AG09309 (cell line): ENCODE data around the gene KCTD20.

ENCODE experiments used
- DNase-seq: peaks from one replicate; pipeline ENCODE4 v3.0.0-alpha.2; 2010; ENCODE audit warnings: low read depth
- H3K4me3 ChIP-seq: 2 replicates; pipeline ENCODE4 v1.5.1; 2011; ENCODE audit warnings: mild to moderate bottlenecking, low read depth, low read length, moderate library complexity; ENCODE audit not compliant: control insufficient read depth
- TF ChIP-seq, protein P1 (sequence below): IDR thresholded peaks from 2 replicates; pipeline ENCODE4 v1.5.1; 2011; ENCODE audit warnings: mild to moderate bottlenecking, low read depth, low read length, inconsistent platforms; ENCODE audit not compliant: insufficient read depth, control insufficient read depth; ENCODE audit errors: missing control alignments

Gene KCTD20

DNA sequence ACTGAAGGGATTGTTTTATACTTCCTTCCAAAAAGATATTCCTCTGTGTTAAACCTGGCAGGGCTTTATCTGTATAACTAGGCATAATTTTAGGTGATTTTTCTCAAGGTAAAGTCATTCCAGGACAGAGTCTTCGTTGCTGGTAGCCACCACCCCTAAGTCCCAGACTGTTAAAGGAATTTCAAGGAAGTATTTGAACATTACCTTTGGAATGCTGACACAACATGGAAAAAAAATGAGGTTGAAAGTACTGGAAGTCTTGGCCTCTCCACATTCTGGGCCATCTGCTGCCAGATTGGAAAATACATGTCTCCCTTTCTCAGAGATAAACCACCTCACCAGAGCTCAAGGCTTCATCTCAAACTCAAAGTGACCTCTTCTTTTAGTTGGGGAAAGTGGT lies 28.3 kb upstream of the KCTD20 start:
- no peak for DNase-seq
- TF ChIP-seq, protein P1, sequence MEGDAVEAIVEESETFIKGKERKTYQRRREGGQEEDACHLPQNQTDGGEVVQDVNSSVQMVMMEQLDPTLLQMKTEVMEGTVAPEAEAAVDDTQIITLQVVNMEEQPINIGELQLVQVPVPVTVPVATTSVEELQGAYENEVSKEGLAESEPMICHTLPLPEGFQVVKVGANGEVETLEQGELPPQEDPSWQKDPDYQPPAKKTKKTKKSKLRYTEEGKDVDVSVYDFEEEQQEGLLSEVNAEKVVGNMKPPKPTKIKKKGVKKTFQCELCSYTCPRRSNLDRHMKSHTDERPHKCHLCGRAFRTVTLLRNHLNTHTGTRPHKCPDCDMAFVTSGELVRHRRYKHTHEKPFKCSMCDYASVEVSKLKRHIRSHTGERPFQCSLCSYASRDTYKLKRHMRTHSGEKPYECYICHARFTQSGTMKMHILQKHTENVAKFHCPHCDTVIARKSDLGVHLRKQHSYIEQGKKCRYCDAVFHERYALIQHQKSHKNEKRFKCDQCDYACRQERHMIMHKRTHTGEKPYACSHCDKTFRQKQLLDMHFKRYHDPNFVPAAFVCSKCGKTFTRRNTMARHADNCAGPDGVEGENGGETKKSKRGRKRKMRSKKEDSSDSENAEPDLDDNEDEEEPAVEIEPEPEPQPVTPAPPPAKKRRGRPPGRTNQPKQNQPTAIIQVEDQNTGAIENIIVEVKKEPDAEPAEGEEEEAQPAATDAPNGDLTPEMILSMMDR, result no peak
- H3K4me3 ChIP-seq, result no peak overlapping the region

- H3K4me3 ChIP-seq, result no peak overlapping the region
- DNase-seq, result no peak
- TF ChIP-seq, protein P1, result no peak
These were observed 24.2 kb upstream of the KCTD20 start for GRCh38 chr6:36418558-36418957.

DNA sequence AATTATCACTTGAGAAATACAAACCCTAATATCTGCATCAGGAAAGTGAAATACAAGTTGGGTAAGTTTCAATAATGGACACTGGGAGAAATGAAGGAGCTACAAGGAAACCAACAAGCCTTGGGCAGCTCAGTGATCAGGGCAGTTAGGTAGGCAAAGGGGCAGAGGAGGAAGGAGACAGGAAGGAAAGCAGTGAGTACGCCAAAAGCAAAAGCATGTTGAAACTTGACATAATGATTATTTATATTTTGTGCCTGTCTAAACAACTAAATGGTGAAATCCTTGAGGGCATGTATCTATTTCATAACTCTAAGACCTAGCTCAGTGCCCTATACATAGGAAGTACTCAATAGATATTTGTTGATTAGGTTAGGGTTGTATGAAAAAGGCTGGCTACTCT lies 23.5 kb upstream of the KCTD20 start:
- TF ChIP-seq, protein P1, result no peak
- no peak for DNase-seq
- H3K4me3 ChIP-seq, result no peak overlapping the region

DNA sequence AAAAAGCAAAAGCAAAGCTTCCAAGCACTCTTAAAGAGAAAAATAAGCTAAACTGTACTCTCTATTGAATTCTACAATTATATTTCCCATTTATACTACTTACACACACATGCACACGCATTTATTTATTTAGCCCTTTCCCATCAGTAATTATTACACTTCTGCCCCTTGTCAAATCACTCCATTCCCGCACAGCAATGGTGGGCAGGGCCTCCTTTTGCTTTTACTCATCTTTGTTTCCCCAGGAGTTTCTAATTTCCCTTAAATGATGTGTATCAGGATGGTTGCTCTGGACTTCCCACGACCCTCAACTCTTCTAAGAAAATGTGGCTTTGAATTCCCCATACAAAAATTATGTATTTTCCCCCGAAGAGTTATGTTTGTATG lies 20.1 kb upstream of the KCTD20 start:
- DNase-seq, result no peak
- TF ChIP-seq, protein P1, result no peak
- H3K4me3 ChIP-seq, result peak overlapping the region; percentile 29

GRCh38 chr6:36423101-36423824 lies 19.5 kb upstream of the KCTD20 start:
- peak overlapping the region; percentile 62 for H3K4me3 ChIP-seq
- peak; percentile 86 for DNase-seq
- TF ChIP-seq, protein P1, result peak; percentile 76

DNA sequence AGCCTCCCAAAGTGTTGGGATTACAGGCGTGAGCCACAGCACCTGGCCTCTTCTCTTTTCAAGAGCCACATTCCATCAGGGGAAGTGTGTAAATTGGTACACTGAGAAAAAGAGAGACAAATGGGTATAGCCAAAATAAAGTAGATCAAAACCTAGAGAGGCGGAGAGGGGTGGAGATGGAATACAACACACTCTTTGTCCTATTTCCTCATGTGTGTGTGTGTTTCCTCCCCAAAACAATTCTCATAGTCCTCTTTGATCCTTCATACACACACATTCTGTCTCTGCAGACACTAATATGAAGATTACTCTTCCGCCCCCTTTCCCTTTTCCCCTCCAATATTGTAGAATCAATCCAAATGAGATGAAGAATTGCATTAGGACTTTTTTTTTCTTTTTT lies 16.2 kb upstream of the KCTD20 start:
- H3K4me3 ChIP-seq, result no peak overlapping the region
- no peak for DNase-seq
- TF ChIP-seq, protein P1, result no peak

GRCh38 chr6:36428911-36429310 lies 13.9 kb upstream of the KCTD20 start:
- TF ChIP-seq, protein P1, result peak; percentile 19
- DNase-seq, result no peak
- no peak overlapping the region for H3K4me3 ChIP-seq
